Measurements from ENCODE around the gene CD81. TPM values are rescaled to one million over a fixed set of nuclear protein-coding genes. Genes with fewer than 3 reads are reported as not detected.

Gene CD81
- total RNA-seq, 1 donor from 2014 or later: 377 TPM

DNA sequence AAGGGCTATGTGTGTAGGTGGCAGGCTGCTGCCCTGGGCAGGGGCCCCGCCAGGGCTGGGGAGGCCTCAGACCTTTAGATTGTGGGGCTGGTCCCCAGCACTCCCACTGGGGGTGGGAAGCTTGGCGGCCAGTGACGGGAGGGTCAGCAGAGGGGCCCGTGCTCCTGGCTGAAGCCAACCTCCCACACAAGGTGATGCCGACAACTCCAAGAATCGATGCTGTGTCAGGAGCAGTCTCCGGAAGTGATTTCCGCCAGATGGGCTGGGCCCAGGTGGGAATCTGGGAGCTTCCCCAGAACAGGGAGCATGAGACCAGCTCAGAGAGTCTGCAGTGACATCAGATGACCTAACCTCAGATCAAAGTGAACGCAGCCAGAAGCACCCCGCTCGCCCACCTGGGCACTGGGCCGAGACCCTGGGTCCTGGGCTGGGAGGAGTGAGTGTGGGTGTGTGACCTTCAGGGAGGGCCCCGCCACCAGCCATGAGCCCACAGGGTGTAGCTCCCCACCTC is 59.5 kb downstream of the CD81 start:
- DNase-seq: no peak

DNA sequence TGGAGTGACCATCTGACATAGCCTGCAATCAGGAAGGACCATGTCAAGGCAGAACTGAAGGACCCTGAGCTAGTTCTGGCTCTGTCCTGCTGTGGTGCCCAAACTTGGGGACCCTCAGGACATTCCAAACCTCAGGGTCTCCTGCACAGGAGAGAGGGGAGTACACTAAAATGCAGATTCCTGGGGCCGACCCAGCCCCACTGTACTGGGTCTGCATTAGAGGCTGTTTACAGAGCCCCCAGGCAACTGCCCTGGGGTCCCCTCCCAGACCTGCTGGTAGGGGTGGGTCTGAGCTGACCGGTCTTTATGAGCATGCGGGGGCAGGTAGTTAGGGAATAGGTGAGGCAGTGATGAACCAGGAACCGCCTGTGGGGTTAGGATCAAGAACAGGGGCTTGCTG is 60.4 kb downstream of the CD81 start:
- DNase-seq: no peak

DNA sequence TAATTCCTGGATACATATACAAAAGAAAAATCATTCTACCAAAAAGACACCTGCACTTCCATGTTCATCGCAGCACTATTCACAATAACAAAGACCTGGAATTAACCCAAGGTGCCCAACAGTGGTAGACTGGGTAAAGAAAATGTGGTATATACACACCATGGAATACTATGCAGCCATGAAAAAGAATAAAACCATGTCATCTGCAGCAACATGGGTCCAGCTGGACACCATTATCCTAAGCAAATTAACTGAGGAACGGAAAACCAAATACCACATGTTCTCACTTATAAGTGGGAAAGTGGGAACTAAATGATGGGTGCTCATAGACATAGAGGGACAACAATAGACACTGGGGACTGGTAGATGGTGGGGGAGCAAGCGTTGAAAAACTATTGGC is 62.7 kb downstream of the CD81 start:
- DNase-seq: no peak

DNA sequence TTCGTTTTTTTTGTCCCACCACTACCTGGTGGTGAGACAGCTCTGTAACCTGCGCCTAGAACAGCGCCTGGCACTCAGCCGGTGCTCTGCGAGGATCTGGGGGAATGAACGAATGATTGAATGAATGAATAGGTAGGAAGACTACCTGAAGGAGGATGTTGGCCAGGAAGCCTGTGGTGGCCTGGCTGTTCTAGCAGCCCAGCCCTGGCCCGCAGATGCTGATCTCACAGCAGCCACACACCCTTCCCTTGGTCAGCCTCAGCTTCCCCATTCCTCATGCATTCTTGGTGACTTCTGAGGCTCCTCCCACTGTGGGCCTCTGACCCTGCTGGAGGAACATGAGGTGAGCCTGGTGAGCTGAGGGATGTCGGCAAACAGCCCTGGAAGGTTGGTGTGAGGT is 63.5 kb downstream of the CD81 start:
- DNase-seq: no peak

DNA sequence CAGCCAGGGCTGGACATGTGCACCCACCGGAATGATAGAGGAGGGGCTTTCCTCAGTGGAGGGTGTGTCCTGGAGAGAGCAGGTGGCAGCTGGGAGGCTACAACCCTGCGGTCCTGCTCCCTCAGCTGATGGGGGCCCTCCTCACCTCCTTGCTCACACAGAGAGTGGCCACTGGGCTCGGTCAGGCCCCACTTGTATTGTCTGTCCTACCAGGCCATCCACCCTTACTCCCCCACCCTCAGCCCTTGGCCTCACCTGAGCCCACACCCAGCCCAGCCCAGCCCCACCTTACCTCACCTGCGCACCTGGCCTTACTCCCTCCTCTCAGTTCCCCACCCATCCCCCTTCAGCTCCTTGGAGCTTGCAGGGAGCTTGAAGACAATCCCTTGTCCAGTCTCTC is 64.1 kb downstream of the CD81 start:
- no peak for DNase-seq

DNA sequence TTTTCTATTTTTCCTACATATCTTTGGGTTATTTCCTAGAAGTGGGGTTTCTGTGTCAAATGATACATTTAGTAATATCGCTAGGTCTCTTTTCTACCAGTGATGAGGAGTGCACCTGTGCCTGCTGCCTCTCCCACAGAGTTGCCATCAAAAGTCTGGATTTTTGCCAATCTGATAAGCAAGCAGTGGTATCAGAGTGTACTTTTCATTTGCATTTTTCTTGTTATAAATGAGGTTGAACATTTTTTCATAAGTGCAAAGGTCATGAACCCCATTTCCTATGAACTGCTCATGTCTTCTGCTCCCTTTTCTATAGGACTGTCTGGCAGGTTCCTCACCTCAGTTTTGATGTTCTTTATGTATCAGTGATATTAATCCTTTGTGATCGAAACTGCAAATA is 65.5 kb downstream of the CD81 start:
- DNase-seq: no peak

DNA sequence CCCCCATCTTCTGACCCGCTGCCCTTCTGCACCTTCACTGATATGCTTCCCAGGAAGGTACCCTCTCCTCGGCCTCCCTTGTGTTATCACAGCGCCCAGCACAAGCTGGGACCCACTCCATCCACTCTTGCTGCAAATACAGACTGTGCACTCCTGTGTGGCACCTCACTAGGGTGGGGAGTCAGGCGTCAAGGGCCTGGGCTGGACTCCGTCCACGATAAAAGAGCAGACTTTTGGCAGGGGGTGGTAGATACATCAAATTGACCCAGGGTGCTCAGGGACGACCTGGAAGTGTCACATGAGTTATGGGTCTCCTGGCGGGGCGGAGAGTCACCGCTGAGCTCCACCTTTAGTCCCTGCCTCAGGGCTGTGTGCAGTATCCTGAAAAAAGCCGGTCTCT is 66.3 kb downstream of the CD81 start:
- no peak for DNase-seq

DNA sequence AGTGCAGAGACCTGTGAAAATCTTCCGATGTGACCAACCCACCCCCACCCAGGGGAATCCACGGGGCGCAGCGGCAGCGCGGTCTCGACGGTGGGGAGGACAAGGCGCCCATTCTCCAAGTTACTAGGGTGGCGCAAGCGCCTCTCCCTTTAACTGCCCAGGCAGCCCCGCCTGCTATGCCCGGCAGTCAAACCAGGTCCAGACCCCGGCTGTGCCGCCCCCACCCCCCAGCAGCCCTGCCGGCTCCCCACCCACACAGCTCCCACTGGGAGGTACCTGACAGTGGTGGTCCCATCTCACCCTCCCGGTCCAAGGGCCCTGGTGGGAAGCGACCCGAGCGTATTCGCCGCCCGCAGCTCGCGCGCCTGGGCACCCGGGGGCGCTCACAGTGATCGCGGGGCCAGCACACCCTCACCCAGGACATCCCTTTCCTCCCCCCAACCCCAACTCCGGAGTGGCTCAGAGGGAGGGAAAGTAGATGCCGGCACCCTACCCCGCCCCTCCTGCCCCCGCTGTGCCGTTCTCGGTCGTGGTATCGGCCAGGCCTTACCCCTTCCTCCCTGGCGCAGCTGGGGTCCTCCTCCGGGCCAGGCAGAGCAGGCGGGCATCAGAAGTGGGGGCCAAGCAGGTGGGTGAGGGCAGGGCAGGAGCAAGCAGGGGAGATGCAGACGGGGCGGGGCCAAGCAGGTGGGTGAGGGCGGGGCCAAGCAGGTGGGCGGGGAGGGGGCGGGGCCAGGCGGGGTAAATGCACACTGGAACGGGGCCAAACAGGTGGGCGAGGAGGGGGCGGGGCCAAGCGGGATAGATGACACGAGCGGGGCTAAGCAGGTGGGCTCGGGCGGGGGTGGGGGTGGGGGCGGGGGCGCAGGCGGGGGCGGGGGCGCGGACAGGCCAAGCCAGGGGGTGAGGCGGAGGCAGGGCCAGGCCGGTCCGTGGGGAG is 67.0 kb downstream of the CD81 start, which contains the start of gene TRPM5:
Gene TRPM5 (minus strand): TSS at position 634 of the 940 bp plus-strand sequence. CDS start 21,478 bp downstream, outside the sequence.
- DNase-seq: no peak

DNA sequence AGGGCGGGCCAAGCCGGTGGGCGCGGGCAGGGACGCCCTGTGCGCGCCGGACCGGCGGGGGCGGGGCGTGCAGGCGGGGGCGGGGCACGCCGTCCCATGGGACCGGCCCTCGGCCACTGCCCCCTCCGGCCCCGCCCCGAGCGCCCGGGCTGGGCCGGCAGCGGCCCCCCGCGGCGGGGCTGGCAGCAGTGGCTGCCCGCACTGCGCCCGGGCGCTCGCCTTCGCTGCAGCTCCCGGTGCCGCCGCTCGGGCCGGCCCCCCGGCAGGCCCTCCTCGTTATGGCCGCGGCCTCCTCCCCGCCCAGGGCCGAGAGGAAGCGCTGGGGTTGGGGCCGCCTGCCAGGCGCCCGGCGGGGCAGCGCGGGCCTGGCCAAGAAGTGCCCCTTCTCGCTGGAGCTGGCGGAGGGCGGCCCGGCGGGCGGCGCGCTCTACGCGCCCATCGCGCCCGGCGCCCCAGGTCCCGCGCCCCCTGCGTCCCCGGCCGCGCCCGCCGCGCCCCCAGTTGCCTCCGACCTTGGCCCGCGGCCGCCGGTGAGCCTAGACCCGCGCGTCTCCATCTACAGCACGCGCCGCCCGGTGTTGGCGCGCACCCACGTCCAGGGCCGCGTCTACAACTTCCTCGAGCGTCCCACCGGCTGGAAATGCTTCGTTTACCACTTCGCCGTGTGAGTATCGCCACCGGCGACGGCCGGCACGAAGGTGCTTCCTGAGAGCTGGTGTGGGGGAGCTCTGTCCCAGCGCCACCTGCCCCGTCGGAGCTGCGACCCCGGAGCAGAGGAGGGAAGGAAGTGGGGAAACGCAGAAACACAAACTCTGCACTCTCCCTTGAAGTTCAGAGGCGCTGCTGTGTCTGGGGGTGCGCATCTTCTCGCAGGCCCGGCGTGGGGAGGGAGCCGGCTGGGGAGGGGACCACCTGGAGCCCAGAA is 68.0 kb downstream of the CD81 start, which contains the start of gene KCNQ1:
Gene KCNQ1 (plus strand): TSS at position 188 of the 925 bp plus-strand sequence. CDS start 91 bp downstream, at position 279.
- DNase-seq: peak; percentile 40

DNA sequence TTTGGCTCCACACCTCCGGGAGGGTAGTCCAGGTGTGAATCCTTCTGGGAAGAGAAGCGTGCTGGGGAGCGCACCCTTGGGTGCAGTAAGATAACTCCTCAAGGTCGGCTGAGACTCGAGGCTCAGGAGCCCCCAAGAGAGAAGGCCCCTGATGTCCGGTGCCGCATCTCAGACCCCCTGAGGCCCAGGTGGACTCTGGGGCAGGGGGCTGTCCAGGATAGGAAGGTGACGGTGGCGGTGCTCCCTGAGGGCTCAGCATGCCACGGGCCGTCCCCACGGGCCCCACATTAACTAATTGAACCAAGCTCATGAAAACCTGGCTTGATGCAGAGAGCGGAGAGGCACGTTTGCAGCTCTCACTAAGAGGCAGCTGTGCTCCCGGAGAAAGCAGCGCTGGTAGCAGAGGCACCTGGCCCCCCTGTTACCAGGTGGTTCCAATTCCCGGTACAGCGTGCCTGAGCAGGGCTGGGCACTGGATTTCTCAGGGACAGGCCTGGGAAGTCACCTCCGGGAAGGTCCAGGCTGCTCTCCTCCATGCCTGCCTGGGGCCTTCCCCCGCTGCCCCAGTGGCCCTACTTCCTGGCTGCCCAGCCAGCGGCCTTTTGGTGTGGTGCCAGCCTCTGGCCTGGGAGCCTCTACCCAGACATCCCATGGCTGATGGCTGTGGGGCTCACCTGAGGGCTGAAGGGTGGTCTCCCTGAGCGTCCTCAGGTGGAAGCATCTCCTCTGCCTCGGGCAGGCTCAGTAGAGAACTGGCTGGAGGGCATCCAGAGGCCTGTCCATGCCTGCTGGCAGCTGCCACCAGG is 68.8 kb downstream of the CD81 start:
- DNase-seq: no peak

DNA sequence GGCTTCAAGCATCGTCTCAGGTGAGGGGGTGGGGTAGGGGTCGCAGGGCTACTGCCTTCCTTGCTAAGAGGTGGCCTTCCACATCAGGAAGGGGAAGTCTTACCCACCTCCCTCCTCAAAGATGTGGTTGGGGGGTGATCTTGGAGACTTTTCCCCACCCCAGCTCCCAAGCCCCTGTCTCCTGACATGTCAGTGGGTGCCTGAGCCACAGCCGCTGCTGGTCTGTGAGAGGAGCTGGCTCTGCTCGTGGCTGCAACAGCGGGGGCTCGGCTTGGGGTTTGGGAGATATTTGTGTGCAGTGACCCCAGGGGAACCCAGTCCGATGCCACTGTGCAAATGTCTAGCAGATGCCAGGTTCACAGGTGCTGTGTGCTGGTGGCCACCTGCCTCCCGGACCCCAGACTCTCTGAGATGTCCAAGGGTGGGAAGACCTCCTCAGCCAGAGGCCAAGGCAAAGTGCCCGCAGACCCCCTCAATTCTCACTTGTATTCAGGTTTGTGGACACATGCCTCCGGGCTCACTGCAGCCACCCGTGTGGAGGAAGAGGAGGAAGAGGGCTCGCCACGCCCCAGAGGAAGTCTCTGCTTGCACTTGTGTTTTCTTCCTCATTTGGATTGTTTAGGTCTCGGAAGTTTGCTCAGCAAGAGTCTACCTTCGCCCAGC is 69.6 kb downstream of the CD81 start:
- no peak for DNase-seq

Small RNA genes lying within 50 kb of the gene (small RNA-seq; reads per million reads assigned to genes)
- not detected for gene RF00019 (ENCODE audit: low replicate concordance)

Other genes starting within 250 kb of the CD81 start
- 1,514 TPM for gene IGF2, start 237.9 kb upstream of the CD81 start, total RNA-seq
- not detected for gene INS, start 216.1 kb upstream of the CD81 start, total RNA-seq
- 0.62 TPM for gene TH, start 205.5 kb upstream of the CD81 start, total RNA-seq
- gene ASCL2, start 106.7 kb upstream of the CD81 start, total RNA-seq: 4.1 TPM
- gene C11orf21, start 75.4 kb upstream of the CD81 start, total RNA-seq: 0.10 TPM
- gene TSPAN32, start 75.3 kb upstream of the CD81 start, total RNA-seq: 2.1 TPM
- gene TSSC4, start 23.4 kb downstream of the CD81 start, total RNA-seq: 21.6 TPM
- gene TRPM5, start 67.2 kb downstream of the CD81 start, total RNA-seq: 0.41 TPM
- gene KCNQ1, start 67.7 kb downstream of the CD81 start, total RNA-seq: 2.6 TPM